Esophagus mucosa (tissue), 1 donor: ENCODE results near the gene GRIN2A. TPM values are rescaled to one million over a fixed set of nuclear protein-coding genes. Genes with fewer than 3 reads are reported as not detected.

ENCODE experiments used
- ATAC-seq: fragments of 200-7000 bp; cut with Tn5 transposase; one replicate; pipeline ENCODE4 v1.9.1; 2020
- total RNA-seq: library from RNA; stranded (reverse); gene quantifications from one replicate; pipeline ENCODE4 v1.2.4, GENCODE V29; 2023
- donor health status: DM: yes; HTN: yes; CAD: no.

The GRIN2A gene
- total RNA-seq = not detected

DNA sequence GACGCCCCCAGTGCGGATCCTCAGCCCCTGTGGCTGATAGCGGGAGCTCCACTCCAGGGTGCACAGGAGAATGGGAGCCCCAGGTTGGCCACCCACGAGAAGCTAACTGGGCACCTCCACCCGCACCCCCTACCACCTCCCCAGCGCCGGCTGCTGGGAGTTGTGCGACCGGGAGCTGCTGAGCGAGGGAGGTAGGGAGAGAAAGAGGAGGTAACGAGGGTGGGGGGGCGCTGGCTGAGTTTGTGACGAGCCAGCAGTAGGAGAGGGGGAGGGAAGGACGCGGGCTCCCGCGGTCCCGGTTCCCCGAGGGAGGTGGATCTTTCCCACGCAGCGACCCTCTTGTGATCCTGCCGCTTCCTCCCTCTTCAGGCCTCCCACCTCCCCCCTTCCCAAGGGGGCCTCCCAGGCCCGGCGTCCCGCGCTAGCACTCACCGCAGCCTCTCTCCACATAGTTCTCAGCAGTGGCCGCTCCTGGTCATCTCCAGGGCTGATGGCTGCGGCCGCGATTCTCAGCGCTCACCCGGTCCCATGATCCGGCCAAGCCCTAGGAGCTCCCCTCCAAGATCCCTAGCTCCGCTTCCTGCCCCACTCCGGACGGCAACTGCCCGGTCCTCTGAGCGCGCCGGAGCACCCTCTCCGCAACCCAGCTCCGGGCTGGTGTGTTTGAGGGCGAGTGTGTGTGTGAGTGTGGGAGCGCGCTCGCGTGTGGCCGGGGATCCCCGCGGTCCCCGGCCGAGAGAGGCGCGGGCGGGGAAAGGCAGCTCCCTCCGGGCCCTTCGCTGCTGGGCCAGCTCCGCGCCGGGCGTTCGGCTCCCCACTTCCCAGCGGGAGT is at the start of gene GRIN2A:
Gene GRIN2A (minus strand): TSS at position 207 of the 832 bp plus-strand sequence. CDS start 2,017 bp downstream, outside the sequence.
- no peak for ATAC-seq

- no peak for ATAC-seq
Observed at GRCh38 chr16:10231563-10231962, 49.3 kb upstream of the GRIN2A start.

- ATAC-seq = no peak
Observed at GRCh38 chr16:10228779-10229178, 46.6 kb upstream of the GRIN2A start.

- no peak for ATAC-seq
Observed at GRCh38 chr16:10226987-10227306, 44.7 kb upstream of the GRIN2A start.

DNA sequence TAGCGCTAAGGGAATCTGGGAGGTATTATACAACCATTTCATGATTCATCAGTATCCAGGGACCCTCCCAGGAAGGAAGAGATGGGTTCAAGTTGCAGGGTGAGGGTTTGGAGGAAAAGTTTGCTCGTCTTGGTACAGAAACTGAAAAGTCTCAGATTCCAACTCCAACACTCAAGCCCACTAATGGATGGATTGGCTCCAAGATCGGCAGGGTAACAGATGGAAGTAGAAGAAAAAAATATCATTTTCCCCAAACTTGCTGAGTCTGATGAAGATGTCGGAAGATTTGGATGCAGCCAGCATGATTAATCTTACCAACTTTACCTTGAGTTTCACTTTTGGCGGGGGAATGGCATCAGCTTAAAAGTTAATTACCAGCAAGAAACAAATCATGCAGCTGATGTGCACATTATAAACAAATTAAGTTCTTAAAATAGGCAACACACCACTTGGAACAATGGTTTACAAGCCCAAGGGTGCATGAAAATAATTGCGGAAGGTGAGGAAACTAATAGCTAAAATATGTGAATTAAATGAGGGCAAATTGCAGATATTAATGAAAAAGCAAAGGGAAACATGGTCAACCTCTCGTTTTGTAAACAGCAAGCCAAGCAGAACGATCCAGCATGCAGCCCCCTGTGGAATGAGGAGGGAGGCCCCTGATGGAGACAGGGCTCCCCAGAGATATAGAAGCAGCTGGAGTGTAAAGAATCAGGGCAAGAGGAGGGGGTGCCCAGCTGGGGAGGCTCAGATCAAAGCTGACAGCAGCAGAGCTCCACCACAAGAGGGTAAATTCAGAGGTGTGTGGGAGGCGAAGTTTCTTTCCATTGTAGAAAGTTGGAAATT is 44.1 kb upstream of the GRIN2A start:
- ATAC-seq = no peak

DNA sequence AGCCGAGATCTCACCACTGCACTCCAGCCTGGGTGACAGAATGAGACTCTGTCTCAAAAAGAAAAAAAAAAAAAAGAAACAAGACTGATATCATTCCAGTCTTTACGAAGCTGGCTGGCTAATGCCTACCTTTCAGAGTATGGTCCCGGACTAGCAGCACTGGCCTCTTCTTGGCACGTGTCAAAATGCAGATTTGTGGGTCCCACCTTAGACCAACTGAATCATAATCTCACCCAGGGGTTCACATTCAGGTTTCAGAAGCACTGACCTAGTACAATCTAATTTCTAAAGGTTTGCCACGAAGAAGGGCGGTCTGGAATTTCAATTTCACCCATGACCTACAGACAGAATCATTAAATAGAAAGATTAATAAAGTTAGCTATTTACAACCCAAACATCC is 43.4 kb upstream of the GRIN2A start:
- no peak for ATAC-seq

DNA sequence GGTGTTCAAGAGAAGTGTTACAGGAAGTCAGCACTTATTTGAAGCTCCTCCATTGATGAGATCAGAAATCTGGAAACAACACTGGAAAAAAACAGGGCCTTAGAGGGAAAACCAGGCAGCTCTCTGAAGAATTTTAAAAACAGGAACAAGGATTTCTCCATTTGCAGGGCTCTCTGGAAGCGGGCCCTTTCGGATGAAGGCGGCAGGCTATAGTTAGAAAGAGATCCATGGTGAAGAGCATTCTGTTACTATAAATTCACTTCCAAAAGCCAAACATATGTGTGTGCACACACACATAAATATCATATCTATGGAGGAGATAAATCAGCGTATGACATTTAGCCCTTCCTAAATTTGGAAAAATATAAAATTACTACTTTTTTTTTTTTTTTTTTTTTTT is 42.6 kb upstream of the GRIN2A start:
- no peak for ATAC-seq

DNA sequence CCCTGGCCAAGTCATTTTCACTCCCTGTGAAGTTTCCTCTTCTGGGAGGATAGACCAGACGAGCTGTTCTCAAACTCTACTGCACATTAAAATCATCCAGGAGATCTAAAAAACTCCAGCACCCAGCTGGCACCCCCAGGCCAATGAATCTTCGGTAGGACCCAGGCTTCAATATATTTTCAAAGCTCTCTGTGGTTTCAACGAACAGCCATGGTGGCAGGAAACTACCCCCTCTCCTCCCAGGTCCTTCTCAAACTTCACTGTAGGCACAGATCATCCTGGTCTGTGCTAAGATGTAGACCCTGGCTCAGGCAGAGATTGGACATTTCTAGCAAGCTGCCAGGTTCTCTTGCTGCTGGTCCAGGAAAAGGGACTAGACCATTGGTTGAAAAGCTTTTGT is 38.7 kb upstream of the GRIN2A start:
- ATAC-seq = no peak

DNA sequence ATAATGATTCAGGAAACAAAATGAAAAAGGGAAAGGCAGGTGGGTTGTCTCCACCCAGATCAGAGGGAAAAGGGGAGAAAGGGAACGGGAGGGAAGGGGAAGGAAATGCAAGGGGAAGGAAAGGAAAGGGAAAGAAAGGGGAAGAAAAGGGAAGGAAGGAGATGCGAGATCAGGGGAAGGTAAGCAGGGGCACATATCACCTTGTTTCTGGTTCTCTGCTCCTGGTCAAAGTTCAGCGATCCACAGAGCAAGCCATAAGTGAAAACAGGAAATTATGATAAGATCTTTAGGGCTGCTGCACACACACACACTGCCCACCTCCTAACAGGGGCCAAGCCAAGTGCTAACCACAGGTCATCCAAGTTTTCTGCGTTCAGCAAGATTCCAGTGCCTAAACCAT is 37.5 kb upstream of the GRIN2A start:
- no peak for ATAC-seq

DNA sequence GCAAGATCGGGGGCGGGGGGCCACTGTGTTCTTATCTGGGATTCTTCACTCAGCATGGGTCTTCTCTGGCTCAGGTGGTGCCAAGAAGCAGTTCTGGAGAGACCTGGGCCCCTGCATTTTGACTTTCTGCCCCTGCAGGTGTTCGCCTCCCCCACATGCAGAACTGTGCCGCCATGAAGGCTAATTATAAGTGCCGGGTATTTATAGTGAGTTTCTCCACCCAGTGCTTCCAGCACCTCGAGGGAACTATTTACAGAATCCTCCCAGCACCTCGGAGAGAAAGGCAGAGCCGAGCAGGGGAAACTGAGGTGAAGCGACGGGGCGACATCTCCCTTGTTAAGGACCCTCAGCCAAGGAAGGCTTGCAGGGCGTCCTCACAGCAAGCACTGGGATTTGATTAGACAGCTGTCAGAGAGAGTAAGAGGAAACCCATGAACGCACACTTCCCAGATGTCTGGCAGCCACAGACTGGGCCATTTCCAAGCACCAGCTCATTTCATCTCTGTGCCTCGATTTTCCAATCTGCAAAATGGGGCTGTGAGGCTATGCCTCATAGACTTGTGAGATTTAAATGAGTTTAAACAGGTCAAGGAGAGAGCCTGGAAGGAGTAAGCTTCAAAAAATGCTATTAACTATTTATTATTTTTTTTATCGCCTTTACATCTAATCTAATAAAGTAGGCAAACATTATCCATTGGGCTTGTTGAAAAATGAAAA is 36.4 kb upstream of the GRIN2A start:
- no peak for ATAC-seq

DNA sequence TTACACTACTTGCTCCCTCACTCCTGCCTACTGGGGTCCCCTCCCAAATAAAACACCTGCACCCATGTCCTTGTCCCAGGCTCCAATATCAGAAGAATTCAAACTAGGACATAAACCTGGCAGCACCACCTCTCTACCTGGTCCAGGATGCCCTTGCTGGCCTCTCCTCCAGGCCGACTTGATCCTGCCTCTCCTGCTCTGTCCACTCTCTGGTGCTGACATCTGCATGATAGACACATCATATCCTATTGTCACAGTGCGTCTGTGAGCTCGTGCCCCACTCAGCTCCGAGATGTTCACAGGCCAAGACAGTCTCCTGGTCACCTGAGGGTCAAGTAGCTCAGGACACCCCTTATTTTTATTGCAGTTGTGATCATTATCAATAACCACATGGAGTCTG is 31.5 kb upstream of the GRIN2A start:
- ATAC-seq = no peak

DNA sequence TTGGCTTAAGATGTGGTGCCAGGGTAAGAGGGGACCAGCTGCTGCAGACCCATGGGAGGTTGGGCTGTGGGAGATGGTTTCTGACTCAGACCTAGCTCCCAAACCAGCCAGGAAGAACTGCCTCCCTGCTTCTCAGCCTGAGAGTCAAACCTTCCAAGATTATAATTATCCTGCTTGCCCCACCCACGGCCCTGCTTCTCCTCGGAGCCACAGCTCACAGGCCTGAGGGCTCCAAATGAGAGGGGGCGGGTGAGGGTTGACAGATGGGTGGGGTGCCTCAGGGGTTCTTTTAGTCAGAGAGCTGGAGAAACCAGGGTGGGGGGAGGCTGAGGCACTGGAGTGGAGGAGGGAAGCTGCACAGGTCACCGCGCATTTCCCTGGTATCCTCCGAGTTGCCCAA is 28.7 kb upstream of the GRIN2A start:
- ATAC-seq = no peak

DNA sequence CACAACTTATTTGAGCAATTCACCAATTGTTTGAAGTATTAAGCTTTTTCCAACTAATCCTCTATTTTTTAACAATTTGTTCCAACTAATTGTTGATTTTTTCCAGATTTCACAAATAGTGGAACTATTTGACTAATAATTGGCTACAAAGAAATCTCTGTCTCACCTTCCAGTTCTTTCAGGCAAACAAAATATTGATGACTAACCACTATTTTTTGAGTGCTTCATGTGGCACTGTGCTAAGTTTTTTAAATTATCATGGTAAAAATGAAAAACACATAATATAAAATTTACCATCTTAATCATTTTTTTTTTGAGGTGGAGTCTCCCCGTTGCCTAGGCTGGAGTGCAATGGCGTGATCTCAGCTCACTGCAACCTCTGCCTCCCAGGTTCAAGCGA is 24.6 kb upstream of the GRIN2A start:
- ATAC-seq = no peak

DNA sequence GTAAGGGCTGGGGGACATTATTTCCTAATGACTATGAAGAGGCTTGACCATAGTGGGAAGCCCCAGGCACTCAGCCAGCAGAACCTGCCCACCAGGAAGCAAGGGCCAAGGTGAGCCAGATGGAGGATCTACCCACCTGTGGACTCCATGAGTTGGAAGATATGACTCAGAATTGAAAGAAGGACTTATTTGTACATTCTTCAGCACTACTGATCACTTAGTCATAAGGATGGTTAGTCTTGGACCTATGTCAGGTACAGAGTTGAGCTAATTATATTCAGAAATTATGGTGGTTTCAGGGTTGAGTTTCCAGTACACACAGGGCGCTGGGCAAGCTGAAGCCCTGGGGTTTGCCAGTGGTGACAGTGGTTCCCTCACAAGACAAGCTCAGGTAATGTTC is 24.0 kb upstream of the GRIN2A start:
- ATAC-seq = peak; percentile 74

DNA sequence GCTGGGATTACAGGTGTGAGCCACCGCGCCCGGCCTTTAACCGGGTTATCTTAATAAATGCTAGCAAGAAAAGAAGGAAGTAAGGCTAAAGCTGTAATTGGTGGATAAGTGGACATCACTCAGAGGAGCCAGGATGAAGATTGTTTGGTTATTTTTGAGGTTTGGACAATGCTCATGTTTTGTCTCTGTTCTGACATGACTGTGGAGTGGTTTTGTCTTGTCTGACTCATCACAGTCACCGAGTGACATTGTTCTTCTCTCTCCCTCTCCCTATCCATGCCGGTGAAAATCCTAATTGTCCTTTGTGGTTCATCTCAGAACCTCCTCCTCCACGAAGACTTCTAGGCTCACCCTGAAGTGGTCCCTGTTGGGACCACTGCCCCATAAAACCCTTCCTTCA is 23.5 kb upstream of the GRIN2A start:
- no peak for ATAC-seq

DNA sequence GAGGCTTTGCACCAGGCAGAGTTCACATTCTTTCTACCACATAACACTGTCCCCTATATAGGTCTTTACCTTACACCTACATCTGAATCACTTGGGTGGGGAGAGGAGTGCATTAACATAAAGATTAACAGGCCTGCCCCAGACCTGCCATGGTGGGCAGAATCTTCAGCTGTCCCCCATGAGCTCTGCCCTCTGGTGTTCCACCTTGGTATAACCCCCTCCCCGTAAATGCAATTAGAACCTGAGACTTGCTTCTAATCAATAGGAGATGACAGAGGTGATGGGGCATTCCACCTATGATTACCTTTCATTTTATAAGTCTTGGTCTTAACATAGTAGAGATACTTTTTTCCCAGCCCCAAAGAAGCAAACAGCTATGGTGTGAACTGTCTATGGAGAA is 20.4 kb upstream of the GRIN2A start:
- ATAC-seq = no peak

GRCh38 chr16:10200637-10201586 is 18.7 kb upstream of the GRIN2A start:
- no peak for ATAC-seq

GRCh38 chr16:10196999-10197398 is 14.8 kb upstream of the GRIN2A start:
- ATAC-seq = no peak

DNA sequence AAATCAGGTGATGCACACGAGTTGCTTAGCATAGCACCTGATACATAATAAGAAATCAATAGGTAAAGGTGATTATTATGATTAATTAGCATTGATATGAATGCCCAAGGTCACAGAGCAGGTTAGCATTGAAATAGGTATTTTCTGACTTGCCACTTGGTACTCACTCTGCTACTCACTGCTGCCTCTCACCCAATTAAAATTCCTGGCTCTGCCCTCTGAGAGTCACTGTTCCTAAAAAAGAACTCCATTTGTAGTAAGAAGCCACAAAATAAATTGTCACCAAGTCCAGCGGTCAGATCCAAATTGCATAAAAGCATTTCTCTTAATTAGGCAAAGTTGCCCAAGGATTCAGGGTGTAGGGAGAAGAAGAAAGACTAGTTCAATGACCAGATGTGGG is 8.9 kb upstream of the GRIN2A start:
- ATAC-seq = no peak

DNA sequence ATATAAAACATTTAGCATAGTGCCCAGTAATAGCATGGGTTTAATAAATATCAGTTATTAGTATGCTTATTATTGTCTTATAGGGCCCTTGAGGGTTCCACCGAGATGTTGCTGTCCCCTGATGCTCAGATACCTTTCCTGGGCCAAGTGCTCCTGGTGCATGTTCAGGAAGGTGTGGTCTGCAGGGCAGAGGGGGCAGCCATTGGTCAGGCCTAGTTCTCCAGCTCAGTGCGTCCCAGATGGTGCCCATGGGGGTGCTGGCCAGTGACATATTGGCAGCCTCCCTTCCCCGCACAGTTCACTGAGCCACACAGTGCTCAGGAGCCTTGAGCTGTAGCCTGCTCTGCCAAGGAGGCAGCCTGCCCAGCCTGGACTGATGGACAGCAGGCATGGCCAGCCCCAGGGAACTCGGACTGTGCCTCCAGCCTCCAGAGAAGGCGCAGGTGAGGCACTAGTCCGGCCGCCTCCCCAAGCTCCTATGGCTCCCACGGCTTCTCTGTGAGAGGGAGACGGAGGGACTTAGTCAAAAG is 7.7 kb upstream of the GRIN2A start:
- ATAC-seq = no peak

DNA sequence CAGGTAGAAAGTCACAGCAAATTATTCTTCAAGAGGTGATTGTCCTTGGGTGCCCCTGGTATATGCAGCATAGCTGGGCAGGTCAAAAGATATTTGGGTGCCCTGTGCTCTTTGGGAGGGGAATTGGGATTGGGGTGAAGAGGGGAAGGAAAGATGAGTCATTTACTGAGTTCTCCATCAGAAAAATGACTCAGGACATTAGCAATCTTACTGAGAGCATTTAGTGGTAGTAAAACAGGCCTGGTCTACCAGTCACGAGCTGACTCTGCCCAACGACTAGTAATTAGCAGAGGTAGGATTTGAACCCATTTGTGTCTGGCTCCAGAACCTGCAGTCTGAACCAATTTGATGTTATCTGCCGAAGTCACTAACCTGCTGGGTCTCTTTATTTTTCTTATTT is 6.0 kb upstream of the GRIN2A start:
- no peak for ATAC-seq
